ENCODE measurements around the gene MATCAP1. TPM values are rescaled to one million over a fixed set of nuclear protein-coding genes. Genes with fewer than 3 reads are reported as not detected.
A peak's percentile ranks its signal among the peaks of the same experiment; 100 is the strongest.

The MATCAP1 gene
- polyA plus RNA-seq, 1 of the 3 experiments (the other 2 are of a cell fraction) = 68.5 TPM

GRCh38 chr16:67146523-67147357, 37.0 kb downstream of the MATCAP1 start:
- Histone ChIP-seq H3K9me3 (no peaks in the 10 kb centered on the region), H3K79me2 (ENCODE audit: insufficient read depth) (no peaks in the 10 kb centered on the region), H3K36me3 (replicated peaks in 1 of 2; ENCODE audit: control insufficient read depth in 1 of 2, insufficient read depth in 2 of 2, low read length in 1 of 2) (peaks cover 13 to 66% of the 10 kb centered on the region in 2 experiments), H4K20me1 (ENCODE audit: insufficient read depth) (no peaks in the 10 kb centered on the region), H3K4me1 (ENCODE audit: control insufficient read depth in 1 of 2, insufficient read depth in 2 of 2, low read depth in 1 of 2, low read length in 1 of 2) (peaks cover 0 to 7% of the 10 kb centered on the region in 2 experiments; a peak in 1 of 4 replicates), H3K9ac (no peak overlapping the region), H3K9me2 (no peaks in the 10 kb centered on the region), H3K4me3 (ENCODE audit: low read depth in 2 of 2, low read length in 1 of 2) (no peak overlapping the region), H3F3A (replicated peaks; ENCODE audit: insufficient read depth) (peaks cover 8% of the 10 kb centered on the region), H2AFZ (ENCODE audit: low read depth) (no peak overlapping the region), H3K27me3 (ENCODE audit: insufficient read depth) (no peaks in the 10 kb centered on the region), H3K4me2 (no peak overlapping the region), H3K27ac (ENCODE audit: low read depth in 2 of 2, low read length in 1 of 2) (no peak overlapping the region)
- ChIA-PET POLR2A (no interaction called here), CTCF (interaction anchor here (1.1 to 3.0 kb wide), 3 partner anchors 9 to 193 kb away, joined by 3 to 12 read pairs (median 3); no protein-coding TSS in a partner anchor)
- WGBS (ENCODE audit: low lambda C conversion rate) = 88% methylated on average over 7 of the region's 7 CpGs
- TF ChIP-seq EZH2phosphoT487 (IDR thresholded peaks at IDR 0.05; ENCODE audit: borderline replicate concordance, low read depth) (no peak), MEF2A (IDR thresholded peaks at IDR 0.05; ENCODE audit: borderline replicate concordance, low read depth) (no peak), RAD21 (IDR thresholded peaks at IDR 0.05; ENCODE audit: low read length) (0 out of 2 replicates have a peak, but pooled peaks have one; percentile 12)
- DNase-seq = no peak

- Histone ChIP-seq H3K4me1 (ENCODE audit: control insufficient read depth in 1 of 2, insufficient read depth in 2 of 2, low read depth in 1 of 2, low read length in 1 of 2) (no peaks in the 10 kb centered on the region; a peak in 1 of 4 replicates), H2AFZ (ENCODE audit: low read depth) (no peak overlapping the region), H3F3A (replicated peaks; ENCODE audit: insufficient read depth) (peaks cover 2% of the 10 kb centered on the region), H3K27me3 (ENCODE audit: insufficient read depth) (no peaks in the 10 kb centered on the region), H3K27ac (ENCODE audit: low read depth in 2 of 2, low read length in 1 of 2) (no peak overlapping the region), H3K4me2 (no peak overlapping the region), H3K9me3 (no peaks in the 10 kb centered on the region), H3K9me2 (no peaks in the 10 kb centered on the region), H3K9ac (no peak overlapping the region), H3K4me3 (ENCODE audit: low read depth in 2 of 2, low read length in 1 of 2) (no peak overlapping the region), H4K20me1 (ENCODE audit: insufficient read depth) (no peaks in the 10 kb centered on the region), H3K36me3 (replicated peaks in 1 of 2; ENCODE audit: control insufficient read depth in 1 of 2, insufficient read depth in 2 of 2, low read length in 1 of 2) (peaks cover 19 to 76% of the 10 kb centered on the region in 2 experiments), H3K79me2 (ENCODE audit: insufficient read depth) (0 out of 2 replicates have a peak, but pooled peaks cover 2% of the 10 kb centered on the region)
- WGBS (ENCODE audit: low lambda C conversion rate) = 100% methylated on average over 2 of the region's 2 CpGs
- TF ChIP-seq RAD21 (IDR thresholded peaks at IDR 0.05; ENCODE audit: low read length) (no peak), SIN3A (IDR thresholded peaks at IDR 0.05; ENCODE audit: borderline replicate concordance, low read depth, low read length) (no peak), GATA2 (CRISPR knock-in tag; IDR thresholded peaks at IDR 0.05) (no peak), RCOR1 (IDR thresholded peaks at IDR 0.05; ENCODE audit: low read length) (no peak), USF2 (IDR thresholded peaks at IDR 0.05; ENCODE audit: borderline replicate concordance, low read depth, low read length) (no peak), CTCF (IDR thresholded peaks at IDR 0.05) (no peak), EZH2phosphoT487 (IDR thresholded peaks at IDR 0.05; ENCODE audit: borderline replicate concordance, low read depth) (no peak), FOSL2 (IDR thresholded peaks at IDR 0.05; ENCODE audit: borderline replicate concordance, low read depth) (no peak), GABPA (IDR thresholded peaks at IDR 0.05; ENCODE audit: low read depth) (no peak), TEAD4 (IDR thresholded peaks at IDR 0.05; ENCODE audit: borderline replicate concordance, insufficient read depth) (no peak), NRF1 (IDR thresholded peaks at IDR 0.05; ENCODE audit: low read depth, low read length) (no peak), EP300 (IDR thresholded peaks at IDR 0.05; ENCODE audit: borderline replicate concordance in 1 of 2, low read depth in 1 of 2, low read length in 1 of 2) (no peak), ELF1 (IDR thresholded peaks at IDR 0.05) (no peak), FOXJ3 (CRISPR knock-in tag; IDR thresholded peaks at IDR 0.05) (no peak), RXRA (IDR thresholded peaks at IDR 0.05; ENCODE audit: borderline replicate concordance, low read depth) (no peak), POLR2AphosphoS5 (IDR thresholded peaks at IDR 0.05; ENCODE audit: low read depth, low read length) (no peak), MXI1 (IDR thresholded peaks at IDR 0.05; ENCODE audit: low read depth, low read length) (no peak), NFIC (IDR thresholded peaks at IDR 0.05; ENCODE audit: borderline replicate concordance) (no peak), RFX5 (IDR thresholded peaks at IDR 0.05; ENCODE audit: low read length) (no peak), PBX3 (IDR thresholded peaks at IDR 0.05) (no peak)
- DNase-seq = no peak
- ChIA-PET CTCF (interaction anchor here (3.0 kb wide), 1 partner anchor 10 kb away, joined by 12 read pairs; no protein-coding TSS in a partner anchor), POLR2A (no interaction called here)
Observed at GRCh38 chr16:67145746-67146145, 38.0 kb downstream of the MATCAP1 start.

All from SK-N-SH (cell line).